TTC549 (cell line): ENCODE results near the gene ST3GAL2.
"Not testable (repeated sequence)": the region's sequence is repeated elsewhere in the genome, so short reads cannot be mapped to it uniquely, and the experiment has no call there.

ENCODE experiments used
- FAIRE-seq: peaks from 2 replicates; lab custom pipeline; 2012; peaks lifted over from hg19 to GRCh38; lab: Jason Lieb, UNC

The ST3GAL2 gene

DNA sequence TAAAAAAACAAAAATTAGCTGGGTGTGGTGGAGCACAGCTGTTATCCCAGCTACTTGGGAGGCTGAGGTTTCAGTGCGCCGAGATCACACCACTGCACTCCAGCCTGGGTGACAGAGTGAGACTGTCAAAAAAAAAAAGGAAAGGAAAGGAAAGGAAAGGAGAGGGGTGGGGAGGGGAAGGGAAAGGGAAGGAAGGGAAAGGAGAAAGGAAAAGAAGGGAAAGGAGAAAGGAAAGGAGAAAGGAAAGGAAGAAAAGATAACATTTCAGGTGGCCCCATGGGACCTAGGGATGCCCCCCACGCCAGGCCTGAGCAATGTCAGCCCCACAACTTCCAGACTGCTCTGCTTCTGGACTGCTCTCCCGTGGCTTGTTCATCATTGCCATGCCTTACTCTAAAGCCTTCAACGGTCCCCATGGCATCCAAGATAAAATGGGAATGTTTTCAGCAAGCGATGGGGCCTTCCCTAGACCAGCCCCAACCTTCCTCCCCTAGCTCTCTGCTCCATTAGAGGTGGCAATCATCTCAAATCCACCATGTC lies 55.4 kb downstream of the ST3GAL2 start:
- FAIRE-seq = no peak

DNA sequence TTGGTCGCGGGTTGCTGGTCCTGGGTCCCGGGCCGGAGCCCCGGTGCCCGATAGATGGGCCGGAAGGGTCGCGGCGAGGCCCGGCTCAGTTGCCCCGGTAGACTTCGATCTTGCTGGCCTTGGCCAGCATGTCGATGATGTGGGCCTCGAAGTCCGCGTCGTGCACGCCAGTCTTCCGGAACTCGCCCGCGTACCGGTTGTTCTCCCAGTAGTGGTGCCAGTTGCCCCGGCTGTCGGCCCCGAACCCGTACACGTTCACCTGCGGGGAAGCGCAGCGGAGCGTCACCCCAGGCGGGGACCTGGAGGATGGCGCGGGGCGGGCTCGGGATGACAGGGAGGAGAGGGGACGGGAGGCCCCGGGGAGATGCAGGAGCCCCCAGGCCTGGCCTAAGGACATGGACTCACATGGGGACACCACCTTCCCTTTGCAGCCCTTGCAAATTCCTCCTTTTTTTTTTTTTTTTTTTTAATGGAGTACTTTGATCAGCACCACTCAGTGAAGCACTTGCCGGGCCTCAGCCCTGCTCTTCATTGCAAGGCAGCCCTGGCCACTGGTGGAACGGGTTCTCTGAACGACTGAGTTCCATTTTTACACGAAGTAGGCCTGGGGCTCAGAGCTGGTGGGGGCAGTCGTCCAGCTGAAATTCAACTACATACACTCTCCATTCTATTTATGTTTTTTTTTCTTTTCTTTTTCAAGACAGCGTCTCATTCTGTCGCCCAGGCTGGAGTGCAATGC lies 57.1 kb downstream of the ST3GAL2 start:
- no peak for FAIRE-seq

DNA sequence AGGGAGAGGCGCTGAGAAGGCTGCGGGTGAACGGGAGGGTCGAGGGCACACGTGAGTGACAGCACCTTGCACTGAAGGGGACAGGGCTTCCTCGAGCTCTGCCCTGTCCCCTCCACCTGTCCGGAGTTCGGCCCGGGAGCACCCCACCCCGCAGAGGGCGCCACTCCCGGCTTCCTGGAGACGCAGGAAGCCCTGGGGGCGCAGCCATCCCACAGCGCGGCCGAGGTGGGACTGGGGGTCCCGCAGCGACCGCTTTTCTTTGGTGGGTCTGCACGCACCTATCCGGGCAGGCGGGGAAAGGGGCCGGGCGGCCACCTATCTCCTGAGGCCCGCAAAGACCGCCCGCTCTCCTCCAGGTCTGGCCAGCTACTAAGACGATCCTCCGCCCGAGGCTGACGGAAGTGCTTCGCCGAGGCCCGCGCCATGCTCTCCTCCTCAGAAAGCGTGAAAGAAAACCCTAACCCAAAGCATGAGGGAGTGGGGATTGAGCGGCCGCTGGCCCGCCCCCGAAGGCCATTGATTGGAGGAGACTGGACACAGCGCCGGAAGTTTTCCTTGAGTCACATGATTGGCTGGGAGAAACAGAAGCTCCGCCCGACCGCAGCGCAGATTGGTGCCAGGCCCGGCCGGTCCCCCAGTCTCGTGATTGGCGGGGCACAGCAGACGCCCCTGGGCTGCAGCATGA lies 57.8 kb downstream of the ST3GAL2 start:
- no peak for FAIRE-seq

DNA sequence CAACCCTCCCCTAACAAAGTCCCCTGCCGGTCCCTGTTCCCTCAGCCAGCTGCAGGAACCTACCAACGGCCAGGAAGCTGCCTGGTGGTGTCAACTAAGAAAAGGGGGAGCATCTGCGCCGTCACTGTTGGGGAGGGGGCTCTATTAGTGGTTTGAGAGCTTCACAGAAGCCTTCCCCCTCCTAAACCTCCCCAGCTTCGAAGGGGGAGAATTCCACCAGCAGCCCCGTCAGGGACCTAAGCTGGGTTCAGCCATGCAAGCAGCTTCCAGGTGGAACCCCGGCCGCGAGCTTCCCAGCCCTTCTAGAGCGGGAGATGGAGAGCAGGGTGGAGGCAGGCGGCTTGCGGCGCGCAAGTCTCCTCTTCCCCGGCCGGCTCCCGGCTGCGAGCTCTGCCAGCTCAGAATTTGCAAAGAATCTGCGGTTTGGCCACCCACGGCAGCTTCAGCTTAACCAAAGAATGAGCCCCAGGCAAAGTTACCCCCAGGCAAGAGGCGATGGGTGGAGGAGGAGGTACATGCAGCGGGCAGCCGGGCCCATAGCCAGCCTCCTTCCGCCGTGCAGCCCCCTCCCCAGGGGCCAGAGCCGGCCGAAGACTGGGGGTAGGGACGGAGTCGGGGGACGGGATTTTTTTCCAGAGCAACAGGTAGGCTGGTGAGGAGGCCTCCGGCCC lies 58.5 kb downstream of the ST3GAL2 start:
- FAIRE-seq = no peak

DNA sequence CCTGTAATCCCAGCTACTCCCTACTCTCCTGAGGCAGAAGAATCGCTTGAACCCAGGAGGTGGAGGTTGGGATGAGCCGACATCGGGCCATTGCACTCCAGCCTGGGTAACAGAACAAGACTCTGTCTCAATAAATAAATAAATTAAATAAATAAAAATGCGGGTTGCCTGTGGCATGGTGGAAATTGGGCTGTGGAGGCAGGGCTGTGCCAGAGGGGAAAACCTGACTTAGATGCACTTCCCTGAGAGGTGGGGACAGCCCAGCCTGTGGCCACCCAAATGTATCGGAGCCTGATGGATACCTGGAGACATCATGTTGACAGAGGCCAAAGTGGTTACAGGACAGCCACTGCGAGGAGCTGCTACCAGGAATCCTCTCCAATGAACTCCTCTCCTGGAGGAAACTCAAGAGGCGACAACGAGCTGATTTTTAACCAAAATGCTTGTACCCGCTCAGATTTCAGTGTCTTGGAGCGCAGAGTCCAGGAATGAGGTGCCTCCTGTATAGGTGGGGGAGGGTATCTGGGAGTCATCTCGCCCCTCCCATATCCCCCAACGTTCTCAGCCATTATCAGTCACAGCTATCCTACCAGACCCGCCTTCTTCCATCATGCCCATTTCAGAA lies 59.9 kb downstream of the ST3GAL2 start:
- no peak for FAIRE-seq

DNA sequence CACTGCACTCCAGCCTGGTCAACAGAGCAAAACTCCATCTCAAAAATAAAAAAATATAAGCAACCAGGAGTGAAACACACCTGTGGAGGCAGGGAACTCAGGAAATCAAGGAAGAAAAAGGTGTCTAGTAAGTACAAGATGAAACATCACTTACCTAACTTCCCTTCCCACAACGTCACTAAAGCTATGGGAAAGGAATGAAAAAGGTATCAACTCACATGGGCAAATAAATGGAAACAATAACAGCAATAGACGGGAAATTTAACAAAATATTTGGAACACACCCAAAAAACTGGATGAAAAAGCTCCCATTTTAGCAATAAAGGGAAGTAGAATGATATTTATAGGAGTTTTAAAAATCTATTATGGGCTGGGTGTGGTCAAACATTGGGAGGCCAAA lies 61.1 kb downstream of the ST3GAL2 start:
- no peak for FAIRE-seq

DNA sequence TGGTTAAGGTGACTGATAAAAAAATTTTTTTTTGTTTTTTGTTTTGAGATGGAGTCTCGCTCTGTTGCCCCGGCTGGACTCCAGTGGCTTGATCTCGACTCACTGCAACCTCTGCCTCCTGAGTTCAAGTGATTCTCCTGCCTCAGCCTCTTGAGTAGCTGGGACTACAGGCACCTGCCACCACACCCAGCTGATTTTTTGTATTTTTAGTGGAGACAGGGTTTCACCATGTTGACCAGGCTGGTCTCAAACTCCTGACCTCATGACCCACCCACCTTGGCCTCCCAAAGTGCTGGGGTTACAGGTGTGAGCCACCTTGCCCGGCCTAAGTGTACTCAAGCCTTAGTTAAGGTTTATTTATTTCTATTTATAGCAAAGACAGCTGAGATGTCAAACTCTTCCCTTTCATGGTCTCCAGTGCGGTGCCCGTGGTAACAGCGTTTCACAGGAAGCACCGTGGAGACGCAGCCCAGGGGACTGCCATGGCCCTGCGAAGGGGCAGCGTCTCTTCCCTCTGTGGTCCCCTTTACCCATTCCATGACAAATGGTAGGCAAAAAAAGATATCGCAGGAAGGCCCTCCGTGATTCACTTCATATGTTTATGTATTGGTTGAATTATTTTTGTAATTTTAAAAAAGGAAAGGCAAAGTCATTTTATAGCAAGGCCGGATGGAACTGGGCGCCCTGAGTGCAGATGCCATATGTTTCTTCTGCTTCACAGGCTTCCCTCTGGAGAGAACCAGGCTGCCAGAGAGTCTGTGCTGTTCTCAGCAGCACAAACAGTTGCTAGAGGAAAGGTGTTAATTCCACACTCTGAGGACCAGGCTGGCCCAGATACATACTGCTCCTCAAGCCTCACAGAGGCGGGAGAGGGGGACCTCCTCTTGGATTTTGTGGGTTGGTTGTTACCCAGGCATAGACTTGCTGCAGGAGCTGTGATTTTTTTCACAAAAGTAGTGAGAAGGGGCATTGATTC lies 63.0 kb downstream of the ST3GAL2 start:
- no peak for FAIRE-seq

DNA sequence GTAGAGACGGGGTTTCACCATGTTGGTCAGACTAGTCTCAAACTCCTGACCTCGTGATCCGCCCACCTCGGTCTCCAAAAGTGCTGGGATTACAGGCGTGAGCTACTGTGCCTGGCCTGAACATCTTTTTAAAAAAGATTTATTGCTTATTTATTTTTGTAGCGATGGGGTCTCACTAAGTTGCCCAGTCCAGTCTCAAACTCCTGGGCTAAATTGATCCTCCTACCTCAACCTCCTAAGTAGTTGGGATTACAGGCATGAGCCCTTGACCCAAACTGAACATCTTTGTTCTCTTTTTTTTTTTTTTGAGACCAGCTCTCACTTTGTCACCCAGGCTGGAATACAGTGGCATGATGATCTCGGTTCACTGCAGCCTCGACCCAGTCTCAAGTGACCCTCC lies 64.7 kb downstream of the ST3GAL2 start:
- no peak for FAIRE-seq

DNA sequence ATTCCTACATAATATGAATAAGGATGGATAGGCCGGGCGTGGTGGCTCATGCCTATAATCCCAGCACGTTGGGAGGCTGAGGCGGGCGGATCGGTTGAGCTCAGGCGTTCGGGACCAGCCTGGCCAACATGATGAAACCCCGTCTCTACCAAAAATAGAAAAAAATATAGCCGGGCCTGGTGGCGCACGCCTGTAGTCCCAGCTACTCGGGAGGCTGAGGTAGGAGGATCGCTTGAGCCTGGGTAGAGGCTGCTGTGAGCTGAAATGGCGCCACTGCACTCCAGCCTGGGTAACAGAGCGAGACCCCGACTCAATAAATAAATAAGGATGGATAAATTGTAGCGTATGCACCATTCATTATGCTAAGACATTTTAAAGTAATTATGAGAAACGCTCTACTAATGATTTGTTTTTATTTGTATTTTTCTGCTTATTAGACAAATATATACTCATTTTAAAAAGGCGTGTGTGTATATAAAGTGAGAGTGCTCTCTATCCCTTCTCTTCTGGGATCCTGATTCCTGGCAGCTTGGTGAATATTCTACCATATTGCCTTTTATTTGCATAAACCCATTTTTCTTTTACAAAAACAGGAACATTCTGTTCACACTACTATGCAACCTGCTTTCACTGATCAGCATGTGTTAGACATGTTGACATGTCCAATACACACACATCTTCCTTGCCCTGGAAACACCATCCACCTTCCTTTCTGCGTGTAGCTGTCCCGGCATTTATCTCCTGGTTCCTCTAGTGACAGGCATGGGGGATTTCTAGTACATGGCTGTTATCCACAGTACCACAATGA lies 65.8 kb downstream of the ST3GAL2 start:
- no peak for FAIRE-seq

DNA sequence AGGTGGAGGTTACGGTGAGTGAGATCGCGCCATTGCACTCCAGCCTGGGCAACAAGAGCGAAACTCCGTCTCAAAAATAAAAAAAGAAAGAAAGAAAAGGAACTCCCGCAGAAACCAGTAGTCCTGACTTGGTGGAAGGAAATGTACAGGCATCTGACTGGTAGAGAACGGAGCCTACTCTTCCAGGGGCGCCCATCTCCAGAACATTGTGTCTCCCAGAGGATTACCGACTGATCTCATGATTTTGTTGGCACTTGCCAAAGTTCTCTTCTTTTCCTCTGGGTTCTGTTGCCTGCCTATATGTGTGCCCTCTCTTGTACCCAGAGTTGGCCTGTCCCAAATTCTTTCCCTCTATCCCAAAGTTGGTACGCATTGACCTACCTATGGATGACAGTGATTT lies 68.0 kb downstream of the ST3GAL2 start:
- FAIRE-seq = no peak

DNA sequence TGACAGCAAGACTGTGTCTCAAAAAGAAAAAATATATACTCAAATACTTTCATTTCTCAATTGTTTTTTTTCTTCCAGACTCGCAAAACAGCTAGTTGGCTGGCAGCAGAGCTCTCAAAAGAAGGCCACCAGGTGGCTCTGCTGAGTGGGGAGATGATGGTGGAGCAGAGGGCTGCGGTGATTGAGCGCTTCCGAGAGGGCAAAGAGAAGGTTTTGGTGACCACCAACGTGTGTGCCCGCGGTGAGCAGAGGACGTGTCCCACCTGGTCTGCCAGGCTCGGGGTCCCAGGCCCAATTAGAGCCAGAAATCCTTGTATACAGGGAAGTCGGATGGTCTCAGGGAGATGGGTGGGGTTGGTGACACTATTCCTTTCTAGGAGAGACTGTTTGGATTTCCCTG lies 68.8 kb downstream of the ST3GAL2 start:
- peak; percentile 58 for FAIRE-seq

DNA sequence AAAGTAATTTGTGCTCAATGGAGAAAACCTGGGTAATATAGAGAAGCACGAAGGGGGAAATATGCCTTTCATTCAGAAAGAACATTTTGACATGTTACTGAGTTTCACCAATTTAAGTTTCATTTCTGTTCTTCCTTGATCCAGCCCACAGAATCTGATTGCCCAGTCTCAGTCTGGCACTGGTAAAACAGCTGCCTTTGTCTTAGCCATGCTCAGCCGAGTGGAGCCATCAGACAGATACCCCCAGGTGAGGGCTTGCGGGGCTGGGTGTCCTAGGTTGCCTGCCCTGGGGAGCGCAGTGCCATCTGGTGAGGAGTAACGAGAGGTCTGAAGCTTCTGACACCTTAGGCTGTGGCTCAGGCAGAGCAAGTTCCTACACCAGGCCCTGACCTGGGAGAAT lies 74.5 kb downstream of the ST3GAL2 start:
- no peak for FAIRE-seq

DNA sequence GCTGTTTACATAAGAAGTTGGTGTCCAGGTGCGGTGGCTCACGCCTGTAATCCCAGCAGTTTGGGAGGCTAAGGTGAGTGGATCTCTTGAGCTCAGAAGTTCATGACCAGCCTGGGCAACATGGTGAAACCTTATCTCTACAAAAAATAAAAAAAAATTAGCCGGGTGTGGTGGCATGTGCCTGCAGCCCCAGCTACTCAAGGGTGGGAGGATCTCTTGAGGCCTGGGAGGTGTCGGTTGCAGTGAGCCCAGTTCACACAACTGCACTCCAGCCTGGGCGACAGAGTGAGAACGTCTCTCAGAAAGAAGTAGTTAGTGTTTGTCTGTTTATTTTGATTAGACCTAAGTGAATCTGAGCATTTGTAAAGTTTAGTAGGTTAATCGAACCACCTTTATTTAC lies 79.3 kb downstream of the ST3GAL2 start:
- FAIRE-seq = no peak

DNA sequence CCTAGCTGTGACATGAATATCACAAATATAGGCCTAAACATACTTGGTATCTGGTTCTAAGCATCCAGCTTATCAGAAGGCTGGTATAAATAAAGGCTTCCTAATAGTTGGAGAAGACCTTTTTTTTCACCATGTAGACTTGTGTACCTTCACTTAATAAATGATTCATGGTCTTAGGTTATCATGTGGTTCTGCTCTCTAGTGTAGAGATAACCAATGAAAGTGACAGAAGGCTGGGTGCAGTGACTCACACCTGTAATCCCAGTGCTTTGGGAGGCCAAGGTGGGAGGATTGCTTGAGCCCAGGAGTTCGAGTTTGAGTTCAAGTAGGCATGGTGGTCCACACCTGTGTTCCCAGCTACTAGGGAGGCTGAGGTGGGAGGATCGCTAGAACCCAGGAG lies 89.1 kb downstream of the ST3GAL2 start:
- no peak for FAIRE-seq

DNA sequence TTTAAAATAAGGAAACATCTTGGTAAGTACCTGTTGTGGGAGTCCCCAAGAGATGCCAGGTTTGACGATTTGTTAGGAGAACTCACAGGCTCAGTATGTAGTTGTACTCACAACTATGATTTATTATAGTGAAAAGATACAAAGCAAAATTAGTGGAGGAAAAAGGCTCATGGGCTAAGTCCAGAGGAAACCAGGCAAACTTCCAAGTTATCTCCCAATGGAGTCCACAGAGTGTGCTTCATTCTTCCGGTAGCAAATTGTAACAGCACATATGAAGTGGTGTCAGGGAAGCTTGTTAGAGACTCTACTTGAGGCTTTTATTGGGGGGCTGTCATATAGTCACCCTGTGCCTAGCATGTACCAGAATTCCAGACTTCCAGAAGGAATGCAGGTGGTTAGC lies 89.9 kb downstream of the ST3GAL2 start:
- FAIRE-seq = no peak

DNA sequence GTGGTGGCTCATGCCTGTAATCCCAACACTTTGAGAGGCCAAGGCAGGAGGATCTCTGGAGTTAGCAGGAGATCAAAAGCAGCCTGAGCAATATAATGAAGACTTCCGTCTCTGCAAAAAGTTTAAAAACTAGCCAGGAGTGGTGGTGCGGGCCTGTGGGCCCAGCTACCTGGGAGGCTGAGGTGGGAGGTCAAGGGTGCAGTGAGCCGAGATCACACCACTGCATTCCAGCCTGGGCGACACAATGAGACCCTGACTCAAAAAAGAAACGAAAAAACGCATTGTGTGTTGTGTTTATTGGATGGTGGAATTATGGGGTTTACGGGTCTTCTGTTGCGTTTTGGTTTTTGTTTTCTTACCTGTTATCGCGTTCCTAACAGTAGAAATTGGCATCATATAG lies 93.1 kb downstream of the ST3GAL2 start:
- no peak for FAIRE-seq

DNA sequence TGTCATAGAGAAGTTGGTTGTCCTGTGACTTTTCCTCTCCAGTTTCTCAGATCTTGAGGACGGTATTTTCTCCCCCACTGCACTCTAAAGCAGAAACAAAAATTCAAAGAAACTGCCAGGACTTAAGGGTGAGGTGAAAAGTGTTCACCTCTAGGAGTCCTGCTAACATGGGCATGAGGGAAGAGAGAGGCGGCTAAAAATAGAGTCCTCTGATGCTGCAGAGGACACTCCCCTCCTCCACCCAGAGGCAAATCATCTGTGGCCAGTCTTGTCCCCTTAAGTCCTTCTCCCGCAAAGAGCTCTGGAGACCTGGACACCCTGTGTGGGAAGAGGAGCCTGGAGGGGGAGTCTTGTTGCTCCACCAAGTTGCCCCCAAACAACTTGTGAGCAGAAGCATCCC lies 96.9 kb downstream of the ST3GAL2 start:
- FAIRE-seq = no peak

DNA sequence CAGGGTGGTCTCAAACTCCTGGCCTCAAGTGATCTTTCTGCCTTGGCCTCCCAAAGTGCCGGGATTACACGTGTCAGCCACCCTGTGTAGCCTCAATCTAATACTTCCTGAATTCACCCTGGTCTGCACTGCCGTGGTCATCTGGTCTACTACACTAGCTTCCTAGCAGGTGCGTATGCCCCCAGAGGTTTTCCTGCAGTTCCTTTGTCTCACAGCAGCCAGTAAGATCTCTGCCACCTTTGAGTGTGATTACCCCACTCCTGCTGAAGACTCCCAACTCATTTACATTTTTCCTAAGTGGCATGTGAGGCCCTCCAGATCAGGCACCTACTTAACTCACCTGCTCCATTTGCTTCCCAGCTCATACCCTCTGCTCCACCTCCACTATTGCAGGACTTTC lies 97.3 kb downstream of the ST3GAL2 start:
- no peak for FAIRE-seq

DNA sequence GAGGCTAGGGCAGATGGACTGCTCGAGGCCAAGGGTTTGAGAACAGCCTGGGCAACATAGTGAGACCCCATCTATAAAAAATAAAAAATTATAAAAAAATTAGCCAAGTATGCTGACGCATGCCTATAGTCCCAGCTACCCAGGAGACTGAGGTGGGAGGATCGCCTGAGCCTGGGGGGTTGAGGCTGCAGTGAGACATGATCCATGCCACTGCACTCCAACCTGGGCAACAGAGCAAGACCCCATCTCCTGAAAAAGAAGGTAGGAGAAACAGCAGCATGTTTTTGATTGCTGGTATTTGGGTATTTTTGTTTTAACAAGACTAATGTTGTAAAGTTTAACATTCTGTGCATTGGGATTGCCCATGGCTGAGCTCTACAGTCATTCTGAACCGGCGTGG lies 101.1 kb downstream of the ST3GAL2 start:
- no peak for FAIRE-seq

DNA sequence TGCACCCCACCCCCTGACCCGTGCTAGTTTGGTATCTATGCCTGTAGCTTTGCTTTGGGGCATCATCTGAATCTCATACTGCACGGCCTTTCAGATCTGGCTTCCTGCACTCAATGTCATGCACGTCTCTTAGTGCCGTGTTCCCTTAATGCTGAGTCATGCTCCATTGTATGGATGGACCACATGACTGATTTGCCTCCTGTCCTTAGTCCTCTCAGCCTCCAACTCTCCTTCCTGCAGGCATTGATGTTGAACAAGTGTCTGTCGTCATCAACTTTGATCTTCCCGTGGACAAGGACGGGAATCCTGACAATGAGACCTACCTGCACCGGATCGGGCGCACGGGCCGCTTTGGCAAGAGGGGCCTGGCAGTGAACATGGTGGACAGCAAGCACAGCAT lies 106.2 kb downstream of the ST3GAL2 start:
- not testable (repeated sequence) for FAIRE-seq
